Activated naive CD8-positive, alpha-beta T cell treated with anti-CD3 and anti-CD28 coated beads, Interleukin-2, amount 50 U/mL, for 24 hours (primary cell): Measurements from ENCODE around the gene ETS1.

Experiments used
- ATAC-seq: fragments of 150-1000 bp; cut with Tn5 transposase; one replicate; pipeline ENCODE4 v1.10.0; 2021
- DNase-seq: peaks from one replicate; pipeline ENCODE4 v3.0.0; 2021
- H3K27ac Mint-ChIP-seq: one replicate; pipeline ENCODE4 v1.8.0; 2021; ENCODE audit warnings: mild to moderate bottlenecking, mixed read lengths
- H3K27me3 Mint-ChIP-seq: one replicate; pipeline ENCODE4 v1.8.0; 2021; ENCODE audit warnings: mixed read lengths
- H3K36me3 Mint-ChIP-seq: one replicate; pipeline ENCODE4 v1.8.0; 2021; ENCODE audit warnings: low read depth, mixed read lengths
- H3K4me1 Mint-ChIP-seq: one replicate; pipeline ENCODE4 v1.8.0; 2021; ENCODE audit warnings: mixed read lengths
- H3K4me3 Mint-ChIP-seq: one replicate; pipeline ENCODE4 v1.8.0; 2021; ENCODE audit warnings: mild to moderate bottlenecking, moderate library complexity, mixed read lengths
- H3K9me3 Mint-ChIP-seq: one replicate; pipeline ENCODE4 v1.8.0; 2021; ENCODE audit warnings: mixed read lengths

The ETS1 gene

GRCh38 chr11:128487978-128488377 is 99.4 kb downstream of the ETS1 start:
- DNase-seq, result no peak
- Mint-ChIP-seq H3K4me1 (peaks cover 98% of the 10 kb centered on the region), H3K27me3 (no peaks in the 10 kb centered on the region), H3K27ac (peak overlapping the region; percentile 100), H3K4me3 (peak overlapping the region; percentile 59), H3K9me3 (no peaks in the 10 kb centered on the region), H3K36me3 (peaks cover 91% of the 10 kb centered on the region)
- peak; percentile 51 for ATAC-seq

GRCh38 chr11:128484172-128484571 is 103.2 kb downstream of the ETS1 start:
- Mint-ChIP-seq H3K4me3 (peak overlapping the region; percentile 79), H3K9me3 (no peaks in the 10 kb centered on the region), H3K27ac (peak overlapping the region; percentile 93), H3K4me1 (peaks cover 98% of the 10 kb centered on the region), H3K27me3 (no peaks in the 10 kb centered on the region), H3K36me3 (peaks cover 94% of the 10 kb centered on the region)
- DNase-seq (no peak), ATAC-seq (no peak)

GRCh38 chr11:128483211-128483788 is 104.1 kb downstream of the ETS1 start:
- peak; percentile 45 for ATAC-seq

GRCh38 chr11:128482512-128483191 is 104.7 kb downstream of the ETS1 start:
- Mint-ChIP-seq H3K36me3 (peaks cover 93% of the 10 kb centered on the region), H3K27me3 (no peaks in the 10 kb centered on the region), H3K27ac (peak overlapping the region; percentile 93), H3K4me1 (peaks cover 97% of the 10 kb centered on the region), H3K9me3 (no peaks in the 10 kb centered on the region), H3K4me3 (peak overlapping the region; percentile 79)
- ATAC-seq, result peak; percentile 77
- DNase-seq, result no peak

More at GRCh38 chr11:128483211-128483788, 104.1 kb downstream of the ETS1 start:
- Mint-ChIP-seq H3K27ac (peak overlapping the region; percentile 93), H3K27me3 (no peaks in the 10 kb centered on the region), H3K4me1 (peaks cover 98% of the 10 kb centered on the region), H3K36me3 (peaks cover 95% of the 10 kb centered on the region), H3K4me3 (peak overlapping the region; percentile 79), H3K9me3 (no peaks in the 10 kb centered on the region)
- no peak for DNase-seq

- H3K4me1 Mint-ChIP-seq, result peaks cover 98% of the 10 kb centered on the region
- peak overlapping the region; percentile 93 for H3K27ac Mint-ChIP-seq
- H3K4me3 Mint-ChIP-seq, result peak overlapping the region; percentile 79
- DNase-seq, result no peak
- ATAC-seq, result no peak
- no peaks in the 10 kb centered on the region for H3K9me3 Mint-ChIP-seq
- peaks cover 97% of the 10 kb centered on the region for H3K36me3 Mint-ChIP-seq
- no peaks in the 10 kb centered on the region for H3K27me3 Mint-ChIP-seq
Observed at GRCh38 chr11:128482092-128482491, 105.3 kb downstream of the ETS1 start.

GRCh38 chr11:128481135-128481534 is 106.2 kb downstream of the ETS1 start:
- ATAC-seq, result no peak
- Mint-ChIP-seq H3K4me1 (peaks cover 98% of the 10 kb centered on the region), H3K36me3 (peaks cover 97% of the 10 kb centered on the region), H3K4me3 (peak overlapping the region; percentile 79), H3K27ac (peak overlapping the region; percentile 93), H3K27me3 (no peaks in the 10 kb centered on the region), H3K9me3 (no peaks in the 10 kb centered on the region)
- no peak for DNase-seq

GRCh38 chr11:128480665-128481064 is 106.7 kb downstream of the ETS1 start:
- H3K4me1 Mint-ChIP-seq, result peaks cover 98% of the 10 kb centered on the region
- H3K36me3 Mint-ChIP-seq, result peaks cover 97% of the 10 kb centered on the region
- peak overlapping the region; percentile 93 for H3K27ac Mint-ChIP-seq
- H3K27me3 Mint-ChIP-seq, result no peaks in the 10 kb centered on the region
- DNase-seq (no peak), ATAC-seq (no peak)
- H3K9me3 Mint-ChIP-seq, result no peaks in the 10 kb centered on the region
- peak overlapping the region; percentile 79 for H3K4me3 Mint-ChIP-seq

- H3K4me3 Mint-ChIP-seq, result peak overlapping the region; percentile 79
- peaks cover 98% of the 10 kb centered on the region for H3K4me1 Mint-ChIP-seq
- H3K27me3 Mint-ChIP-seq, result no peaks in the 10 kb centered on the region
- DNase-seq (no peak), ATAC-seq (no peak)
- H3K9me3 Mint-ChIP-seq, result no peaks in the 10 kb centered on the region
- peak overlapping the region; percentile 93 for H3K27ac Mint-ChIP-seq
- peaks cover 95% of the 10 kb centered on the region for H3K36me3 Mint-ChIP-seq
Observed at GRCh38 chr11:128480066-128480465, 107.3 kb downstream of the ETS1 start.

GRCh38 chr11:128479144-128479543 is 108.2 kb downstream of the ETS1 start:
- Mint-ChIP-seq H3K4me1 (peaks cover 98% of the 10 kb centered on the region), H3K36me3 (peaks cover 95% of the 10 kb centered on the region)
- ATAC-seq, result no peak

GRCh38 chr11:128478305-128478704 is 109.1 kb downstream of the ETS1 start:
- H3K9me3 Mint-ChIP-seq, result no peaks in the 10 kb centered on the region
- no peak for DNase-seq
- no peaks in the 10 kb centered on the region for H3K27me3 Mint-ChIP-seq
- H3K36me3 Mint-ChIP-seq, result peaks cover 95% of the 10 kb centered on the region
- no peak for ATAC-seq
- peak overlapping the region; percentile 93 for H3K27ac Mint-ChIP-seq
- peak overlapping the region; percentile 19 for H3K4me3 Mint-ChIP-seq
- H3K4me1 Mint-ChIP-seq, result peaks cover 98% of the 10 kb centered on the region

More at GRCh38 chr11:128479144-128479543, 108.2 kb downstream of the ETS1 start:
- no peaks in the 10 kb centered on the region for H3K27me3 Mint-ChIP-seq
- H3K27ac Mint-ChIP-seq, result peak overlapping the region; percentile 93
- no peaks in the 10 kb centered on the region for H3K9me3 Mint-ChIP-seq
- H3K4me3 Mint-ChIP-seq, result peak overlapping the region; percentile 79
- no peak for DNase-seq

GRCh38 chr11:128477811-128478210 is 109.5 kb downstream of the ETS1 start:
- ATAC-seq, result no peak
- DNase-seq, result no peak
- Mint-ChIP-seq H3K4me3 (peak overlapping the region; percentile 73), H3K4me1 (peaks cover 98% of the 10 kb centered on the region), H3K36me3 (peaks cover 95% of the 10 kb centered on the region), H3K27me3 (no peaks in the 10 kb centered on the region), H3K9me3 (no peaks in the 10 kb centered on the region), H3K27ac (peak overlapping the region; percentile 93)

GRCh38 chr11:128477278-128477677 is 110.1 kb downstream of the ETS1 start:
- H3K9me3 Mint-ChIP-seq, result no peaks in the 10 kb centered on the region
- no peaks in the 10 kb centered on the region for H3K27me3 Mint-ChIP-seq
- DNase-seq (no peak), ATAC-seq (no peak)
- peaks cover 96% of the 10 kb centered on the region for H3K36me3 Mint-ChIP-seq
- peak overlapping the region; percentile 73 for H3K4me3 Mint-ChIP-seq
- peak overlapping the region; percentile 93 for H3K27ac Mint-ChIP-seq
- H3K4me1 Mint-ChIP-seq, result peaks cover 98% of the 10 kb centered on the region

- Mint-ChIP-seq H3K4me1 (peaks cover 98% of the 10 kb centered on the region), H3K4me3 (peak overlapping the region; percentile 73), H3K9me3 (no peaks in the 10 kb centered on the region), H3K27me3 (no peaks in the 10 kb centered on the region), H3K27ac (peak overlapping the region; percentile 93), H3K36me3 (peaks cover 90% of the 10 kb centered on the region)
- ATAC-seq, result peak; percentile 16
- no peak for DNase-seq
Observed at GRCh38 chr11:128476729-128477128, 110.6 kb downstream of the ETS1 start.

- DNase-seq (no peak), ATAC-seq (no peak)
- H3K27me3 Mint-ChIP-seq, result no peaks in the 10 kb centered on the region
- H3K4me3 Mint-ChIP-seq, result peak overlapping the region; percentile 73
- H3K36me3 Mint-ChIP-seq, result peaks cover 88% of the 10 kb centered on the region
- H3K27ac Mint-ChIP-seq, result peak overlapping the region; percentile 93
- no peaks in the 10 kb centered on the region for H3K9me3 Mint-ChIP-seq
- peaks cover 98% of the 10 kb centered on the region for H3K4me1 Mint-ChIP-seq
Observed at GRCh38 chr11:128476049-128476448, 111.3 kb downstream of the ETS1 start.
